GM19372 (cell line): ENCODE measurements around the gene NFATC1.

ENCODE experiments used
- ATAC-seq: cut with Tn5 transposase; IDR thresholded peaks from one replicate; pipeline ENCODE4 v1.9.1; 2021; ENCODE audit warnings: mild to moderate bottlenecking, low read depth, moderate library complexity; ENCODE audit not compliant: unreplicated experiment

Gene NFATC1

DNA sequence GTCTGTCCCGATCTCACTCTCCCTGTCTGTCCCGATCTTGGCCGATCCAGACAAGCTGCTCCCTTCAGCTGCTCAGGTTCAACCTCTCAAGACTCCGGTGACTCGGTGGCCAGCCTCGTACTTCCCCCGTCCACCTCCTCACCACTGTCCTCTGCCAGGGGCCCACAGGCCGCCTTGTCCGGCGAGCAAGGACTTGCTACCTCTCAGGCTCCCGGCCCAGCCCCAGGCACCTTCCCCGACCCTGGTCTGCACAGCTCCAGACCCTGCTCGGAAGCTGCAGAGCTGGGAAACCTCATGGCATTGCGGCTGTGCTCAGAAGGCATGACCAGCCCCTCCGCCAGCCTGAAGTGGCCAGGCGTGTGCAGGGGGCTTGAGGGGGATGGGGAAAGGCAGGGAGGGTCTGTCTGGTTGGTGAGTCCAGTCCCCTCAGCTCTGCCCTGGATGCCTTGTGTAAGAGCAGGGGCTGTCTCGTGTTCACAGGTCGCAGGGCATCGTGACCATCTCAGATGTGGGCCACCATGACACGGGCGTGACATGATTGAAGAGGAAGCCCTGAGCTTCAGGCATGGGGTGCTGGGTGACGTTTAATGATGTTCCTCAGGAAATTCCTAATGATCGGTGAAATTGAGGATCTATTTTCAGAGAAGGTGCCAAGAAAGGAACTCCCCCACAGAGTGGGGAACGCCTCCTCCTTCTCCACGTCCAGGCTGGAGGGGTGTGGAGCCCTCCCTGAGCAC lies 162.6 kb downstream of the NFATC1 start:
- ATAC-seq = no peak

- ATAC-seq = no peak
Measured at GRCh38 chr18:79558933-79559416, 163.2 kb downstream of the NFATC1 start.

- ATAC-seq = no peak
Measured at GRCh38 chr18:79559436-79559835, 163.7 kb downstream of the NFATC1 start.

DNA sequence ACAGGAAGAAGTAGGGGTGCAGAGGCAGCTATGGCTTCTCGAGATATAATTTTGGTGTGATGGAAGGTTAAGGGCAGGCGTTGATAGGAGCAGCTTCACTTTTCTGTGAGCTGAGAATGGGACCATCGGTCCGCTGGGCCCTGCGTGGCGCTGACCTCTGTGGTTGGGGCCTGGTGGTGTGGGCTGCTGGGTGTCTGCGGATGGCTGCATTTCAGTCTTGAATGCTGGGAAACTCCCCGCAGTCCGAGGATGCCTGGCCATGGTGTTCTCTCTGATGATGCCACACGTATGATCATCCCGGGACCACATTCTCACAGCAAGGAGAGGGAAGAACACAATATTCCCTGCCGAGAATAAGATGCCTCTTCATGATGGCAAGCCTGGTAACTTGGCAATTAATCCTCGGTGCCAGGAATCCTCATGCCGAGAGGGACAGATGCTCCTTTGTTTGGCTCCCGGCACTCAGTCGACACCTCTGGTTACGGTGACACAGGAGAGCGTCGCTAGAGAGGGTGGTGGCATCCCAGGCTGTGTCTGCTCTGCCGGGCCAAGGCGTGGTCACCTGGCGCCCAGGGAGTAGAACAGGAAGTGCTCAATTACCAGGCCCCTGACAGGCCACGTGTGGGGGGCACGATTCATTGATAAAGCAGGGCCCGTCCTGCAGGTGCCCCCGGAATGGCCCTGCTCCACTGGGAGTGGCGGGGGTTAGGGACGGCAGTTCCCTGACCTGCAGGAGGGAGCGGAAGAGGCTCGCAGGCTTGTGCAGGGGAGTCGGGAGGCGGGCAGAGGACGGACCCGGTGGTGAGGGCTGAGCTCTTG lies 164.5 kb downstream of the NFATC1 start:
- no peak for ATAC-seq

DNA sequence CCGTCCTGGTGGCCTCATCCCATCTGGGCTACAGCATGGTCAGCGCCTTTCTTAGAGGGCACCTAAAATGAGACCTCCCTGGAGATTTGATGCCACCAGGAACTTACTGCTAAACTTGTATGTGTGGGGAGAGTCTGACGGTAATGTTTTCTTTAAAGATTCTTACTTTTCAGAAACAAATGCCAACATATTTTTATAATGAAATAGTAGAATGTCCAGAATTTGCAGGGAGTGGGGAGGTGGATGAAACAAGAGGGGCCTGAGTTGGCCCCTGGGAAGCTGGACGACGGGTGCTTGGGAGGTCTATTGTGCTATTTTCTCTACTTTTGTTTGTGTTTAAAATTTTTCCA lies 165.1 kb downstream of the NFATC1 start:
- ATAC-seq = no peak

DNA sequence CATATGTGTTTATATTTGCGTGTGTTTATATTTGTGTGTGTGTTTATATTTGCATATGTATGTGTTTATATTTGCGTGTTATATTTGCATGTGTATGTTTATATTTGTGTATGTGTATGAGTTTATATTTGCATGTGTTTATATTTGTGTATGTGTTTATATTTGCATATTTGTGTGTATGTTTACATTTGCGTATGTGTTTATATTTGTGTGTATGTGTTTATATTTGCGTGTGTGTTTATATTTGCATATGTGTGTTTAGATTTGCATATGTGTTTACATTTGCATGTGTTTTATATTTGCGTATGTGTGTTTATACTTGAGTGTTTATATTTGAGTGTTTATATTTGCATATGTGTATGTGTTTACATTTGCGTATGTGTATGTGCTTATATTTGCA lies 168.2 kb downstream of the NFATC1 start:
- no peak for ATAC-seq

GRCh38 chr18:79564441-79564840 lies 168.7 kb downstream of the NFATC1 start:
- ATAC-seq = no peak

DNA sequence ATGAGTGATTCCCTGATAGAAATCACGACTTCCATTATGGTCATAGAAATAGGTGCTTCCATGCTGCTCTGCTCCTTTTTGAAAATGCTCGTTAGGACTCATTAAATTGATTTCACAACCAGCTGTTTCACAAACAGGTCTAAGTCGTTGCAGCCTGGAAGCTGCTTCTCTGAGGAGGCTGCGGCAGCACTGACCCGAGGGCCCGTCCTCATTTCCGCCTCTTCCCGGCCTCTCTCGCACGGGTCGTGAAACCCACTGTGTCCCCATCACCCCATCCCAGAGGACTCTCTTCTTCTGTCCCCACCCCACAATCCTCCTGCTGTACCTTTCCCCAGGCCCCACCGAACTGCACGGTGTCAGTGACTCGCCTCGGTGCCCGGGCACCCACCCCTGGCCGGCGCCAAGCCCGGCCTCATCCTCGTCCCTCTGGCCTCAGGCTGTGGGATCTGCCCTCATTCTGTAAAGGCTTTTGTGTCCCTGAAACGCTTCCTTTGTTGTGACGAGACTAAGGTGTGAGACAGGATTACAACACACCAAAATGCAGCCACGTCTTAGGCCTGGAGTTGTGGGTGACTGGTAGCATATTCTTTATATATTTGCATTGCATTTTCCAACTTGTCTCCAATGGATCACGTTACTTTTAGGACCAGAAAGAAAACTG lies 171.2 kb downstream of the NFATC1 start:
- ATAC-seq = no peak

DNA sequence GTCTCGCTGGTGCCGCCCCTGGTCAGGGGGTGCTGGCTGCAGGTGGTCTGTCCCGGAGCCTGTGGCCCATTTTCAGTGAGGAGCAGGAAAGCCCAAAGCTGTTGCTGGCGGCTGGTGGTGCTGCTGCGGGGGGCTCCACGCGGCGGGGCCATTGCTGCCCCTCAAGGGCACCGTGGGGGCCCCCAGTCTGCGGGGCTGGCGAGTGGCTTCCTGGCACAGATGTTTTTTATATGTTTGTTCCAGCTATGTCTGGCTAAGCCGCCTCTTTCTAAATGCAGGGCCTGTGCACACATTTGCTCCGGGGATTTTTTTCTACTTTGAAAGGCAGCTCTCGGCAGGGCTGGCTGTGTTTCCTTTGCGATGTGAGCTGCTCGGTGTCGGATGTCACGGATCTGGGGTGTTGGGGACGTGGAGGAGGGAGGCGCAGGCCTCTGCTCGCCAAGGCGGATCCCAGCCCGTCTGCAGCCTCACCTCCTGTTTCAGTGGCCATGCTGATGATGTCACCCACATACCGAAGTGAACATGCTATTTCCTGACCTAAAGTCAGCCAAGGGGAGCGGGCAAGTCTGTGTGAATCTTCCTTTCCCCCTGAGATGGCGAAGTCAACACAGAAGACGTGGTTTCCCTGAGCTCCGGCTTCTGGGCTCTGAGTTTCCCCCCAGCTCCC lies 171.9 kb downstream of the NFATC1 start:
- ATAC-seq = no peak

DNA sequence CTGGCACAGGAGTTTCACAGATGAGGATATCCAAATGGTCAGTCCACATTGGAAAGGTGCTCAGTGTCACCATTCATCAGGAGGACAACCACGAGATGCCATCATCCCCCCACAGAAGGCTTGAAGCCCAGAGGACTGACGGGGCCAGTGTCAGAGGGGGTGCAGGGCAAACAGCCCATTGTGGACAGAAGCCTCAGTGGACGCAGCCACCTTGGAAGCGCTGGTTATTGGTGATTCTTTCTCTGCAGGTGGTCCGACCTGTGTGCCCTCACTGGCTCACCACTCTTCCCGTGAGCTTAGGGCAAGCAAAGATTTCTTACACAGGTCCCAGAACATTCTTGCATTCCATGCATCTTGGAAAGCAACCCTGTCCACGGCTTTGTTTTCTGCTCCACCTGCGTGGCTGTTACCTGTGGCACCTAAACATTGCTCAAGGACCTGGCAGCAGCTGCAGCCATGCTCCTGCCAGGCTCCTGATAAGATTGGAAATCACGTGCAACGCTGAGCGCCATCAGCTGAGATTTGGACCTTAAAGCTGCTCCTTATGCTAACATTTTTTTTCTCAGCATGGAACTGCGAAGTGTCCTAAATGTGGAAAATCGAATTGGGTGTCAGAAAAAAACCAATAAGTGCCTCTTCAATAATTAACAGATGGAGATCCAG lies 172.9 kb downstream of the NFATC1 start:
- no peak for ATAC-seq

DNA sequence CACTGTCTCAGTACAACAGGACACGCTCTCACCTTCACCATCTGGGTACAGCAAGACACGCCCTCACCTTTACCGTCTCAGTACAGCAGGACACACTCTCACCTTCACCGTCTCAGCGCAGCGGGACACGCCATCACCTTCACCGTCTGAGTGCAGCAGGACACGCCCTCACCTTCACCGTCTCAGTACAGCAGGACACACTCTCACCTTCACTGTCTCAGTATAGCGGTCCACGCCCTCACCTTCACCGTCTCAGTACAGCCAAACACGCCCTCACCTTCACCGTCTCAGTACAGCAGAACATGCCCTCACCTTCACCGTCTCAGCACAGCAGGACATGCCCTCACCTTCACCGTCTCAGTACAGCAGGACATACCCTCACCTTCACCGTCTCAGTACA lies 174.0 kb downstream of the NFATC1 start:
- ATAC-seq = no peak

GRCh38 chr18:79570266-79571201 lies 174.8 kb downstream of the NFATC1 start:
- ATAC-seq = no peak

GRCh38 chr18:79571211-79572092 lies 175.7 kb downstream of the NFATC1 start:
- ATAC-seq = no peak

DNA sequence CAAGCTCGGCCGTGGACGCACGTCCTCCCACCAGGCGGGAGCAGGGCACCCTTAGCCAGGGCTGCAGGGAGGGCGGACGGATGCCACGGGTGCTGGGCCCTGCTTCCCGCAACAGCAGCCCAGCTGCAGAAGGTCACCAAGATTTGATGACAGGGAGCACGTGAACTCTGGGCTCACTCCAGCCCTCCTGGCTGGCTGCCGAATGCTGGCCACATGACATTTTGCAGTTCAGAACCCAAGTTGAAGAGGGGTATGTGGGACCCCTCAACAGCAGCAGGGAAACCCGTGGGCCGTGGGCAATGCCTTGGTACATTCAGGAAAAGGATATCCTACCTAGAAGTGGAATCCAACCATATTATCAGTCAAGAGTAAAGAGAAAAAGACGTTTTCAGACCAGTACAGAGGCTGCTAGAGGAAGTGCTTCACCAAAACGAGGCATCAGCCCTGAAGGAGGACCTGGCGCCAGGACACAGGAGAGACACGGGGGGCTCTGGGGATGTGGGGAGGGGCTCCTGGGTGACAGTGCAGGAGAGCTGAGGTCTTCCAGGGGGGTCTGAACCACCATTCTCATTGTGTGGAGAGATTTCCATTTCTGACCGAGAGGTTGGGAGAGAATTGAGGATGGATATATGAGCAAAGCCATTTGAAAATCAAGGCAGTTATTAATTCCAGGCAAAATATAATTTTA lies 176.5 kb downstream of the NFATC1 start:
- ATAC-seq = no peak

- no peak for ATAC-seq
Measured at GRCh38 chr18:79572848-79573451, 177.2 kb downstream of the NFATC1 start.

GRCh38 chr18:79573921-79574491 lies 178.3 kb downstream of the NFATC1 start:
- no peak for ATAC-seq

- no peak for ATAC-seq
Measured at GRCh38 chr18:79574938-79575525, 179.3 kb downstream of the NFATC1 start.
